GM03348 (cell line): ENCODE results near the gene GNAQ.

Experiments used
- DNase-seq: peaks from one replicate; pipeline ENCODE4 v3.0.0; 2012; ENCODE audit warnings: low spot score

The GNAQ gene

GRCh38 chr9:77843871-77844155 lies 187.8 kb downstream of the GNAQ start:
- no peak for DNase-seq

GRCh38 chr9:77843076-77843870 lies 188.3 kb downstream of the GNAQ start:
- no peak for DNase-seq

- DNase-seq: peak; percentile 21
Observed at GRCh38 chr9:77841739-77842386, 189.7 kb downstream of the GNAQ start.

GRCh38 chr9:77839459-77840140 lies 192.0 kb downstream of the GNAQ start:
- peak; percentile 56 for DNase-seq

GRCh38 chr9:77838986-77839385 lies 192.6 kb downstream of the GNAQ start:
- DNase-seq: no peak

GRCh38 chr9:77834898-77835488 lies 196.6 kb downstream of the GNAQ start:
- no peak for DNase-seq

GRCh38 chr9:77833561-77834429 lies 197.8 kb downstream of the GNAQ start:
- DNase-seq: peak; percentile 23

- DNase-seq: no peak
Observed at GRCh38 chr9:77832639-77833038, 199.0 kb downstream of the GNAQ start.

- DNase-seq: no peak
Observed at GRCh38 chr9:77831781-77832180, 199.8 kb downstream of the GNAQ start.

GRCh38 chr9:77830618-77831285 lies 200.9 kb downstream of the GNAQ start:
- peak; percentile 51 for DNase-seq

- no peak for DNase-seq
Observed at GRCh38 chr9:77829420-77829819, 202.2 kb downstream of the GNAQ start.

- no peak for DNase-seq
Observed at GRCh38 chr9:77827104-77827784, 204.4 kb downstream of the GNAQ start.

GRCh38 chr9:77826621-77827020 lies 205.0 kb downstream of the GNAQ start:
- DNase-seq: no peak

GRCh38 chr9:77826116-77826515 lies 205.5 kb downstream of the GNAQ start:
- DNase-seq: no peak

- DNase-seq: no peak
Observed at GRCh38 chr9:77825361-77825760, 206.2 kb downstream of the GNAQ start.

GRCh38 chr9:77820293-77820954 lies 211.2 kb downstream of the GNAQ start:
- peak; percentile 53 for DNase-seq

- peak; percentile 26 for DNase-seq
Observed at GRCh38 chr9:77819657-77820056, 212.0 kb downstream of the GNAQ start.

- DNase-seq: no peak
Observed at GRCh38 chr9:77817590-77818311, 213.9 kb downstream of the GNAQ start.

GRCh38 chr9:77816641-77817341 lies 214.8 kb downstream of the GNAQ start:
- DNase-seq: no peak
